Measurements from ENCODE around the gene NDUFAF2. TPM values are rescaled to one million over a fixed set of nuclear protein-coding genes. Genes with fewer than 3 reads are reported as not detected.

Gene NDUFAF2, protein sequence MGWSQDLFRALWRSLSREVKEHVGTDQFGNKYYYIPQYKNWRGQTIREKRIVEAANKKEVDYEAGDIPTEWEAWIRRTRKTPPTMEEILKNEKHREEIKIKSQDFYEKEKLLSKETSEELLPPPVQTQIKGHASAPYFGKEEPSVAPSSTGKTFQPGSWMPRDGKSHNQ
- 24.6 and 27.7 TPM in 2 replicates for total RNA-seq (ENCODE audit: low replicate concordance)

DNA sequence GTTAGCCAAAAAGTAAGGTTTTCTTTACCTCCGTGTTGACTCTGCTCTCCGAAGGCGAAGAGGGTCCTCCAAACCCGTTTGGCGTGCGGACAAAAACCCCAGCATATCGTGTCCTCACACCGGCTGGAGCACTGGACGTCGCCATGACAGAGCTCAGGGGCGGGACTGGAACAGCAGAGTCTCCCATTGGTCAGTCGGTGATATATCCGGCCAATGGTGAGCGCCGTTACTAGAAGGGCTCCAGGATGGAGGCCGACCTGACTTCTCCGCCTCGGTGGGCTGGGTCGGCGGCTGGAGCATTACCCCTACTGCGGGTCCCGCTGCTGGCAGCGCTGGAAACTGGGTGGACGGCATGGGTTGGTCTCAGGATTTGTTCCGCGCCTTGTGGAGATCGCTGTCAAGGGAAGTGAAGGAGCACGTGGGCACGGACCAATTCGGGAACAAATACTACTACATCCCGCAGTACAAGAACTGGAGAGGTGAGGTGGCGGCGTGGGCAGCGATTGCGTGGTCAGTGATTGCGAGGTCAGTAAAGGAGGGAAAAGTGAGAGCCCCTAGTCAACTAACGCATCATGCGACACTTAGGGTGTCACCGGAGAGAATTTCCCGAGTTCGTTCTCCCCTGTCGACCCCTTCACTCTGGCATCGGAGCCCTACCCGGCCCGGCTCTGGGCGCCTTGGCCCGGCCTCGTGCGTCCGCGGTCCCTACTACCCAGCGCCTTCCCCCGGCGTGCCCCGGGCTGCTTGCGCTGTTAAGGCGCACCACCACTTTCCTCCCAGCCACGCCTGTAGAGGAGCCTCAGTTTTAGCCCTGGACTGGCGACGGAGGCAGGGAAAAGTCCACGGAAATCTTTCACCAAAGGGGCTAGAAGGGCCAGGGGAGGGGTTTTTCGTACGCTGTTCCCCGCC is at the start of gene NDUFAF2, which contains the start of gene ERCC8:
TSS of gene NDUFAF2 (plus strand) at position 302 of the 909 bp plus-strand sequence. CDS start at position 353, 51 bp downstream.
TSS of gene ERCC8 (minus strand) at position 167 of the 909 bp plus-strand sequence. CDS start at position 105, 62 bp downstream.

DNA sequence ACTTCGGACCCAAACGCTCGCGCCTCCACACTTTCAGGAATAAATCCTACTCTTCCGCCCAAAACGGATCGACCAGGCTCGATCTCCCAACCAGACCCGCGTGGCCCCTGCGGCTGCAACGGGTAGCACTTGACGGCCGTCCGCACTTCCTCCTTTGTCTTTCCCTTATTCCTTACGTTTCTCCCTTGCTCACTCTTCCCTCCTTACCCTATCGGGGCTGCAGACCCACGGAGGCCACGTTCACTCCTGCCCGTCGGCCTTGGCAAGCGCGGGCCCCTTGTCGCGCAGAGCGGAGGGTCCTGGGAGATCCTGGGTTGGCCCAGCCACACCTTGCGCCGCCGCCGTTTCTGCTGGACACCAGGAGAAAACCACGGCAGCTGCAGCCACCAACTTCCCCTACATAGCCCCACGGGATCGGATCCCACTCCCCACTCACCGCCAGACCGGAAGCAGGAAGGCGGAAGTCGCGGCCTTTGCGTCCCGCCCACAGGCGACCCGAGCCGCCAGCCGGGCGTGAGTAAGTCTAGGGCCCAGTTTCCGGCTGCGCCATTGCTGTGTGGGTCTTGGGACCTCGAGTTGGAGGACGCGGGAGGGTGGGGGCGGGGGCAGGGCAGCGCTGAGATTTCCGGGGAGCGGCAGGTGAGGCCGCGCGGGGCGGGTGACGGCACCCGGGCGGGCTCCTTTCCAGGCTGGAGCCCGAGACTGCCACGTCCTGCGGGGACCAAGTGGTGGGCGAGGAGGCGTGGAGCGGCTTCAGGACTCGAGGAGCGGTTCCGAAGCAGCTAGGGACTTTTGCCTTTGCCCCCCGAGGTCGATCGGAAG is 217.2 kb downstream of the NDUFAF2 start, which contains the start of gene SMIM15:
TSS of gene SMIM15 (minus strand) at position 459 of the 822 bp plus-strand sequence. CDS start 2,297 bp downstream, outside the sequence.

Other genes starting within 250 kb of the NDUFAF2 start
- 0.70 and 3.0 TPM in 2 replicates for gene DEPDC1B, start 245.0 kb upstream of the NDUFAF2 start, total RNA-seq (ENCODE audit: low replicate concordance)
- under 0.01 TPM in 1 of 2 replicates, not detected in the other for gene ELOVL7, start 100.9 kb upstream of the NDUFAF2 start, total RNA-seq (ENCODE audit: low replicate concordance)
- 9.8 and 14.9 TPM in 2 replicates for gene ERCC8, start 135 bp upstream of the NDUFAF2 start, total RNA-seq (ENCODE audit: low replicate concordance)
- gene SMIM15, start 217.3 kb downstream of the NDUFAF2 start, total RNA-seq (ENCODE audit: low replicate concordance), result 48.4 and 69.0 TPM in 2 replicates